Muscle of leg (tissue), 11 donors: Measurements from ENCODE around the gene HNF1B. TPM values are rescaled to one million over a fixed set of nuclear protein-coding genes. Genes with fewer than 3 reads are reported as not detected.
"Not testable (repeated sequence)": the region's sequence is repeated elsewhere in the genome, so short reads cannot be mapped to it uniquely, and the experiment has no call there.

Experiments used
- DNase-seq: peaks from one replicate; pipeline ENCODE4 v3.0.0; 2013
- H3K27ac ChIP-seq: one replicate; pipeline ENCODE4 v1.5.1; 2013; ENCODE audit warnings: mild to moderate bottlenecking, low read length, control low read depth
- H3K27me3 ChIP-seq: one replicate; pipeline ENCODE4 v1.6.1; 2013; ENCODE audit warnings: low read length; ENCODE audit not compliant: control insufficient read depth, insufficient read depth
- H3K36me3 ChIP-seq: one replicate; pipeline ENCODE4 v1.6.1; 2013; ENCODE audit warnings: low read length; ENCODE audit not compliant: control insufficient read depth, insufficient read depth
- H3K4me1 ChIP-seq: one replicate; pipeline ENCODE4 v1.6.1; 2013; ENCODE audit warnings: low read length; ENCODE audit not compliant: control insufficient read depth, insufficient read depth
- H3K4me3 ChIP-seq: one replicate; pipeline ENCODE4 v1.5.1; 2013; ENCODE audit warnings: low read length, control low read depth
- H3K9me3 ChIP-seq: replicated peaks from 2 replicates; pipeline ENCODE4 v1.6.1; 2013; ENCODE audit warnings: low read depth, low read length; ENCODE audit not compliant: control insufficient read depth
- WGBS: methylation state at CpG from one replicate; pipeline ENCODE4 v1.1.5; 2013; ENCODE audit warnings: missing lambda C conversion rate; ENCODE audit not compliant: insufficient coverage; 5-methylcytosine and 5-hydroxymethylcytosine counted together
- polyA plus RNA-seq, 8 donors: library from polyadenylated mRNA; unstranded; fragments of 120-200 nt; gene quantifications; one replicate each; pipeline versions ENCODE4 v1.2.1 to v1.2.3, GENCODE V29; 2013; ENCODE audit warnings: inconsistent platforms in 1 of 8, low replicate concordance in 1 of 8; ENCODE audit not compliant: insufficient read length in 8 of 8, insufficient read depth in 1 of 8
- total RNA-seq: library from RNA; stranded (reverse); fragments of 120-200 nt; gene quantifications from one replicate; pipeline ENCODE4 v1.2.4, GENCODE V29; 2013

HNF1B gene
- total and polyA plus RNA-seq, 9 donors = 0.09 to 2.4 (median 0.23) TPM; not detected in 6

- WGBS = 88% methylated on average over 4 of the region's 7 CpGs
- Histone ChIP-seq H3K36me3 (no peaks in the 10 kb centered on the region), H3K27ac (no peak overlapping the region), H3K4me3 (no peak overlapping the region), H3K27me3 (peaks cover 9% of the 10 kb centered on the region), H3K9me3 (no peaks in the 10 kb centered on the region), H3K4me1 (no peaks in the 10 kb centered on the region)
- DNase-seq = no peak
Observed at GRCh38 chr17:37696366-37696765, 48.5 kb downstream of the HNF1B start.

- peaks cover 9% of the 10 kb centered on the region for H3K27me3 ChIP-seq
- WGBS = no CpG with 5 or more reads among the region's 1 CpG
- no peaks in the 10 kb centered on the region for H3K4me1 ChIP-seq
- no peaks in the 10 kb centered on the region for H3K9me3 ChIP-seq
- H3K4me3 ChIP-seq = no peak overlapping the region
- H3K36me3 ChIP-seq = no peaks in the 10 kb centered on the region
- DNase-seq = no peak
- H3K27ac ChIP-seq = no peak overlapping the region
Observed at GRCh38 chr17:37695726-37696125, 49.1 kb downstream of the HNF1B start.

DNA sequence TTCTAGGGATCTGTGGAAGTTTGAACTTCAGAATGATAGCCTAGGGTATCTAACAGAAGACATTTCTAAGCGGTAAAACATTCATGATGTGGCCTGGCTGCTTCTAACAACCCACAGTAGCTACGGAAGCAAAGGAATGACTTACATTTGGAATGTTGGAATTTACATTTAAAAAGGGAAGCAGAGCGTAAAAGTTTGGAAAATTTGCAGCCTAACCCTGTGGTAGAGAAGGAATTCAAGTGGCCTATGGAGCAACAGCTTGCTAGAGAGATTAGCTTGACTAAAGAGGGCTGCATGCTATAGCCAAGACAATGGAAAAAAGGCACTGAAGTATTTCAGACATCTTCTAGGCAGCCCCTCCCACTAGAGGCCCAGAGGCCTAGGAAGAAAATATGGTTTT lies 50.1 kb downstream of the HNF1B start:
- Histone ChIP-seq H3K27me3 (peaks cover 9% of the 10 kb centered on the region), H3K27ac (no peak overlapping the region), H3K4me3 (no peak overlapping the region), H3K4me1 (no peaks in the 10 kb centered on the region), H3K9me3 (no peaks in the 10 kb centered on the region), H3K36me3 (no peaks in the 10 kb centered on the region)
- DNase-seq = no peak
- 66% methylated on average over 2 of the region's 3 CpGs for WGBS

GRCh38 chr17:37693328-37693727 lies 51.5 kb downstream of the HNF1B start:
- Histone ChIP-seq H3K36me3 (no peaks in the 10 kb centered on the region), H3K4me3 (no peak overlapping the region), H3K27me3 (peaks cover 7% of the 10 kb centered on the region), H3K27ac (no peak overlapping the region), H3K4me1 (no peaks in the 10 kb centered on the region), H3K9me3 (no peaks in the 10 kb centered on the region)
- DNase-seq = no peak
- 72% methylated on average over 3 of the region's 5 CpGs for WGBS

DNA sequence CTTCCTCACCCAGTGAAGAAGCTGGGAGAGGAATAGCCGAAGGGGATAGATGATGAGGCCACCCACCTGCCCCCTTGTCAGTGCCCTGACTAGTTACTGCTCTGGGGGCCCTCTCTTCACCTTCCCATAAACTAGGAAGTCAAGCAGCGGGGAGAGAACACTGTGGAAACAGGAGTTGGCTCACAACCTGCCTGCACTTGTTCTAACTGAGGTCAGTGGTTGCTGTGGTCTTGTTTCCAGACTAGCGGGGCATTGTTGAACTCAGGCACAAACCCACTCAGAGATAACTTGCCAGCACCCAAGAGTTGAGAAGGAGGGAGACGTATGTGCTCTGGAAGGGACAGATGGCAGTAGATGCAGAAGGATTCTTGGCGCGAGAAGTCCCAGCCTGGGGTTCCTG lies 53.1 kb downstream of the HNF1B start:
- 90% methylated on average over 2 of the region's 6 CpGs for WGBS
- peaks cover 5% of the 10 kb centered on the region for H3K27me3 ChIP-seq
- DNase-seq = no peak

DNA sequence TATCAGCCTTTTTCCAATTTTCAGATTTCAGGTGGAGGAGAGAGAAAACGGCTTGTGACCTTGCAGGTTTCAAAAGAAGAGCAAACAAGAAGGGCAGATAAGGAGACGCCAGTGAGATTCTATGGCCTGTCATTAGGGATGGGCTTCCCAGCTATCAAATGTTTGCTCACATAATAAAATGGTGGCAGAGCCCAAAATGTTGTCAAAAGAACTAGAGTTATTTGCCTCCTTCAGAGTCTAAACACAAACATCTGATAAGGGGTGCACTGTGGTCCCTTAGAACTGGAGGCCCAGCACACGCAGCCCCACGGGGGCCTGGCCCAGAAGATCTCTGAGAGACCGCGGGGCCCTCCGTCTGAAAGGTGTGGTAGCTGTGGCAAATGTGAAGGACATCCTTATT lies 55.5 kb downstream of the HNF1B start:
- Histone ChIP-seq H3K27me3 (peaks cover 6% of the 10 kb centered on the region), H3K36me3 (no peaks in the 10 kb centered on the region), H3K4me1 (no peaks in the 10 kb centered on the region), H3K27ac (no peak overlapping the region), H3K9me3 (no peaks in the 10 kb centered on the region), H3K4me3 (no peak overlapping the region)
- 57% methylated on average over 1 of the region's 7 CpGs for WGBS
- DNase-seq = no peak

More for the DNA sequence above, 53.1 kb downstream of the HNF1B start:
- Histone ChIP-seq H3K36me3 (no peaks in the 10 kb centered on the region), H3K27ac (no peak overlapping the region), H3K9me3 (no peaks in the 10 kb centered on the region), H3K4me1 (no peaks in the 10 kb centered on the region), H3K4me3 (no peak overlapping the region)

GRCh38 chr17:37683454-37683984 lies 61.3 kb downstream of the HNF1B start:
- DNase-seq = no peak
- WGBS = 71% methylated on average over 6 of the region's 9 CpGs
- Histone ChIP-seq H3K27ac (no peak overlapping the region), H3K9me3 (peaks cover 2% of the 10 kb centered on the region), H3K4me1 (no peaks in the 10 kb centered on the region), H3K36me3 (no peaks in the 10 kb centered on the region), H3K4me3 (no peak overlapping the region), H3K27me3 (peaks cover 2% of the 10 kb centered on the region)

DNA sequence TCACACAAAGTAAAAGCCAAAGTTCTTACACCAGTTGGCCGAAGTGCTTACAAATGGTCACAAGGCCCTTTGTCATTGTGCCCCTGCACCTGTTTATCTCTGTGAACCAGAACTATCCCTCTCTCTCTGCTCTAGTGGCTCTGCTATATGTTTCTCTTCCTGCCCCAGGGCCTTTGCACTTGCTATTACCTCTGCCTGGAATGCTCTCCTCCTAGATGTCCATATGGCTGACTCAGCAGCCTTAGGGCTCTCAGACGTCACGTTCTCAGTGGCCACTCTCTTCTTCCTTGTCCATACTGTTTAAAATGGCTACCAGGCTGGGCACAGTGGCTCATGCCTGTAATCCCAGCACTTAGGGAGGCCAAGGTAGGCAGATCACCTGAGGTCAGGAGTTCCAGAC lies 62.9 kb downstream of the HNF1B start:
- H3K36me3 ChIP-seq = no peaks in the 10 kb centered on the region
- DNase-seq = no peak
- WGBS = 88% methylated on average over 3 of the region's 3 CpGs
- H3K9me3 ChIP-seq = peaks cover 4% of the 10 kb centered on the region
- H3K4me3 ChIP-seq = no peak overlapping the region
- H3K27ac ChIP-seq = no peak overlapping the region
- H3K27me3 ChIP-seq = peaks cover 2% of the 10 kb centered on the region
- H3K4me1 ChIP-seq = no peaks in the 10 kb centered on the region

- WGBS = no CpG with 5 or more reads among the region's 2 CpGs
- H3K27ac ChIP-seq = not testable (repeated sequence)
Observed at GRCh38 chr17:37679995-37680394, 64.9 kb downstream of the HNF1B start.

GRCh38 chr17:37678036-37678435 lies 66.8 kb downstream of the HNF1B start:
- Histone ChIP-seq H3K4me1 (no peaks in the 10 kb centered on the region), H3K27ac (no peak overlapping the region), H3K4me3 (no peak overlapping the region), H3K9me3 (peaks cover 4% of the 10 kb centered on the region), H3K27me3 (no peaks in the 10 kb centered on the region), H3K36me3 (no peaks in the 10 kb centered on the region)
- no CpG with 5 or more reads among the region's 1 CpG for WGBS
- DNase-seq = no peak

More at GRCh38 chr17:37679995-37680394, 64.9 kb downstream of the HNF1B start:
- not testable (repeated sequence) for DNase-seq, H3K4me3 ChIP-seq, H3K36me3 ChIP-seq, H3K4me1 ChIP-seq, H3K27me3 ChIP-seq, H3K9me3 ChIP-seq

GRCh38 chr17:37677021-37677420 lies 67.8 kb downstream of the HNF1B start:
- no CpG with 5 or more reads among the region's 1 CpG for WGBS
- no peaks in the 10 kb centered on the region for H3K36me3 ChIP-seq
- H3K4me1 ChIP-seq = no peaks in the 10 kb centered on the region
- H3K27me3 ChIP-seq = no peaks in the 10 kb centered on the region
- H3K4me3 ChIP-seq = no peak overlapping the region
- H3K27ac ChIP-seq = no peak overlapping the region
- DNase-seq = no peak
- H3K9me3 ChIP-seq = peaks cover 4% of the 10 kb centered on the region
